Measurements from ENCODE around the gene ATP2B2. TPM values are rescaled to one million over a fixed set of nuclear protein-coding genes. Genes with fewer than 3 reads are reported as not detected.

The ATP2B2 gene
- total and polyA plus RNA-seq, 8 donors = 0.11 to 0.75 (median 0.21) TPM

DNA sequence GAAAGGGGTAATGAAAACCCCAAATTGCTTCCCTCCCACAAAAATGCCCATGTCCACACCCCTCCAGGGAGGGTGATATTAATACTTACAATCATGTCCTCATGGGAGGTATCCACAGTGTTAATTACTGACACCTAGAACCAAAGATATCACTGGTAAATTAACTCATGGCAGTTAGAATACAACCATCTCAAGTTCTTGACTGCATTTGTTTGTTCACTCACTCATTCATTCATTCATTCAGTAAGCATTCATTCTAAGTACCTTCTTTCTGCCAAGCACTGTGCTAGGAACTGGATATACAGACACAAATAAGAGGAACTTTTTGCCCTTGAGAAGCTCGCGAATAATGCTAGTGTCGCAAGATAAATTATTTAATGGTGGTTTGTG lies 187.4 kb downstream of the ATP2B2 start:
- H3K4me3 ChIP-seq = no peak overlapping the region
- peaks cover 0 to 30% (median 11%) of the 10 kb centered on the region in 3 donors for H3K36me3 ChIP-seq
- DNase-seq (no peak), FAIRE-seq (no peak), ATAC-seq (no peak)
- no peaks in the 10 kb centered on the region for H3K27me3 ChIP-seq
- no peak overlapping the region for H3K27ac ChIP-seq
- H3K4me1 ChIP-seq = no peaks in the 10 kb centered on the region
- WGBS, 2 donors = 59 to 63% methylated on average over 3 of the region's 3 CpGs
- H3K9me3 ChIP-seq = no peaks in the 10 kb centered on the region
- intact Hi-C loops (cut with DNase I) = no loop called here
- TF ChIP-seq, protein P1, sequence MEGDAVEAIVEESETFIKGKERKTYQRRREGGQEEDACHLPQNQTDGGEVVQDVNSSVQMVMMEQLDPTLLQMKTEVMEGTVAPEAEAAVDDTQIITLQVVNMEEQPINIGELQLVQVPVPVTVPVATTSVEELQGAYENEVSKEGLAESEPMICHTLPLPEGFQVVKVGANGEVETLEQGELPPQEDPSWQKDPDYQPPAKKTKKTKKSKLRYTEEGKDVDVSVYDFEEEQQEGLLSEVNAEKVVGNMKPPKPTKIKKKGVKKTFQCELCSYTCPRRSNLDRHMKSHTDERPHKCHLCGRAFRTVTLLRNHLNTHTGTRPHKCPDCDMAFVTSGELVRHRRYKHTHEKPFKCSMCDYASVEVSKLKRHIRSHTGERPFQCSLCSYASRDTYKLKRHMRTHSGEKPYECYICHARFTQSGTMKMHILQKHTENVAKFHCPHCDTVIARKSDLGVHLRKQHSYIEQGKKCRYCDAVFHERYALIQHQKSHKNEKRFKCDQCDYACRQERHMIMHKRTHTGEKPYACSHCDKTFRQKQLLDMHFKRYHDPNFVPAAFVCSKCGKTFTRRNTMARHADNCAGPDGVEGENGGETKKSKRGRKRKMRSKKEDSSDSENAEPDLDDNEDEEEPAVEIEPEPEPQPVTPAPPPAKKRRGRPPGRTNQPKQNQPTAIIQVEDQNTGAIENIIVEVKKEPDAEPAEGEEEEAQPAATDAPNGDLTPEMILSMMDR (IDR thresholded peaks at IDR 0.05) = no peak

DNA sequence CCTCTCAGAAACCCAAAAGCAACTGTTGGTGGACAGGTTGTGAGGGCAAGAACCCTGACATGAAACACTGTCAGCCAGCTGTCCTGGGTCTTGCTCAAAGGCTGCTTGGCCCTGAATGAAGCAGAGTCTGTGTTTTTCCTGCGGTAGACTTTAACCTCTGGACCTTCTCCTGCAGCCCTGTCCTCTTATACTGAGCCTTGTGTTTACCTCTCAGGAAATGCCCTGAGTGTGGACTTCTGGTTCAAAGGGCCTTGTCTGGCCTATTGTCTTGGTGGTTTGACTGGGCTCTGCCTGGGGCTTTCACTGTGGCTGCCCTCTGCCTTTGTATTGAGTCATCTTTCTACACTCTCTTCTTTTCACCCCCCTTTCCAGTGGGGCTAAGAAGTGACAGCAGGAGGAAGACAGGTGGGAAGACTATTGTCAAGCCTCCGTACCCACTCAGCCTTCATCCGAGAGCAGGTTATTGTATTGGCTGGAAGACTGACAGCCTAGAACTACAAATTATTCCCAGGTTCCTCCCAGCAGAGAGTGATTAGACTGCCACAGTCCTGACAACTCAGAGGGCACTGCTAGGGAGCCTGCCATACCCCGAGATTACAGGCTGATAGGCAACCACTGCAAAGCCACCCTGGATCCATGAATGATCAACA lies 187.9 kb downstream of the ATP2B2 start:
- TF ChIP-seq, protein P1 (IDR thresholded peaks at IDR 0.05) = no peak
- Histone ChIP-seq H3K27me3 (no peaks in the 10 kb centered on the region), H3K4me3 (no peak overlapping the region), H3K4me1 (no peaks in the 10 kb centered on the region), H3K9me3 (no peaks in the 10 kb centered on the region), H3K27ac (no peak overlapping the region), H3K36me3 (peaks cover 0 to 35% (median 14%) of the 10 kb centered on the region in 3 donors)
- DNase-seq (no peak), FAIRE-seq (no peak), ATAC-seq (no peak)
- intact Hi-C loops (cut with DNase I) = no loop called here
- 78 to 84% methylated on average over 4 of the region's 4 CpGs for WGBS, 2 donors

DNA sequence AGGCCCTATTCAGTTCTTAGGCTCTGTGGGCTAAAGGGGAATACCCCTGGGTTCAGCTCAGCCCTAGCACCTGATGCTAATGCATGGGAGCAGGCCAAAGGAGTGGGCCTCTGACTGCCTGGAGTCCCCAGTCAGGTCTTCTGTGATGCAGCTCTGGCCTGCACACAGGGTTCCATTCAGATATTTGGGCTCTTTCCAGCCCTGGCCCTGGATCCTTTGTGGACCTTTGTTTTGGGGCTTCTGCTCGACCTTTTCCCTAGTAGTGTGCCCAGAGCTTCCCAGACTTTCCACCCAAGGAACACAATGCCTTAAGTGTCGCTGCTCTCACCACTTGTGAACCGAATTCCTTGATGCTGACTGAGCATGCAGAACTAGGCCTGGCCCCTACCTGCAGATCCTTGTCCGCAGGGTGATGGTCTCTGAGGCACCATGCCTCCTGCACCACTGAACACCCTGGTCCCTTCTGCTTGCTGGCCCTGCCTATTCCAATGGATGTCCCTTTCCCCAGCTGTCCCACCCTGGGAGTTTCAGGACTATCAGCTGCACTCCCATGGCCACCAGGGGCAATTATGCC lies 189.5 kb downstream of the ATP2B2 start:
- 90 to 92% methylated on average over 4 of the region's 4 CpGs for whole genome bisulfite sequencing, 2 donors
- ATAC-seq (no peak), DNase-seq (no peak), FAIRE-seq (no peak)
- Histone ChIP-seq H3K27ac (no peak overlapping the region), H3K4me1 (no peaks in the 10 kb centered on the region), H3K36me3 (peaks cover 0 to 49% (median 29%) of the 10 kb centered on the region in 3 donors), H3K9me3 (no peaks in the 10 kb centered on the region), H3K4me3 (no peak overlapping the region), H3K27me3 (no peaks in the 10 kb centered on the region)
- intact Hi-C loops (cut with DNase I) = no loop called here
- TF ChIP-seq, protein P1 (IDR thresholded peaks at IDR 0.05) = no peak

DNA sequence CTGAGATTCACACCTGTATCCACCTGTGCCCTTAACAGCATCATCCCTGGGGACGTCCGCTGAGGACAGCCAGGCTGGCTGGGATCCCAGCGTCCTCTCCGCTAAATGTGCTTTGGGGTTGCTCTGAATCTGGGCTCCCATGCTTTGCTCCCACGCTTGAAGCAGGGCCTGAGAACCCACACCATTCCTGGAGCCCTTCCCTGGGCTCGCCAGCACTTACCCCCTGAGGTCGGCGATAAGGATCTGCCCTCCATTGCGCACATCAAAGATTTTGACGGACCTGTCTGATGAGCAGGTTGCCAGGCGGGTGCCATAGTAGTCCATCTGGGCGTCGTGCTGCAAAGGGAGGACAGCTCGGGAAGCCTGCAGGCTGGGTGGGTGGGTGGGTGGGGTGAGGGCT lies 190.3 kb downstream of the ATP2B2 start:
- DNase-seq (no peak), FAIRE-seq (no peak), ATAC-seq (no peak)
- no peaks in the 10 kb centered on the region for H3K4me1 ChIP-seq
- intact Hi-C loops (cut with DNase I) = no loop called here
- H3K27me3 ChIP-seq = no peaks in the 10 kb centered on the region
- peaks cover 0 to 54% (median 35%) of the 10 kb centered on the region in 3 donors for H3K36me3 ChIP-seq
- H3K4me3 ChIP-seq = no peak overlapping the region
- H3K9me3 ChIP-seq = no peaks in the 10 kb centered on the region
- 86 to 88% methylated on average over 14 of the region's 14 CpGs for WGBS, 2 donors
- TF ChIP-seq, protein P1 (IDR thresholded peaks at IDR 0.05) = no peak
- no peak overlapping the region for H3K27ac ChIP-seq

DNA sequence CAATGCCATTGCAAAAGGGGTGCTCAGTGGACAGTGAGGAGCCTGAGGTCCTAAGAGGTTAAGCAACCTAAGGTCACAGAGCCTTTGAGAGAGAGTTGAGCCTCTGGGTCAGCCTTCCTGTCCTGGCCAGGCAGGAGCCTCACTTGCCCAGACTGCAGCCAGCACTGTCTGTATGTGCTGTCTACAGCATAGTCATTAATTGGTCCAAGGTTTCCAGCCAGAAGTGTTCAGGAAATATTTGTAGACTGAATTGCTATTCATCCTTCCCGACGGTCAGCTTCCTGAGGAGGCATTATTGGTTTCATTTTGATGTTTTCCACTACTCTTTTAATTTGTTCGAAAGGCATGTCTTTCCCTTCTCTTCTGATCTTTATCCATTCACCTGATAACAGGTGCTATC lies 192.5 kb downstream of the ATP2B2 start:
- no peaks in the 10 kb centered on the region for H3K9me3 ChIP-seq
- WGBS, 2 donors = 66% methylated on average over 3 of the region's 3 CpGs
- DNase-seq (no peak), FAIRE-seq (no peak), ATAC-seq (no peak)
- H3K4me3 ChIP-seq = no peak overlapping the region
- H3K4me1 ChIP-seq = no peaks in the 10 kb centered on the region
- no peak overlapping the region for H3K27ac ChIP-seq
- TF ChIP-seq, protein P1 (IDR thresholded peaks at IDR 0.05) = no peak
- intact Hi-C loops (cut with DNase I) = no loop called here
- no peaks in the 10 kb centered on the region for H3K27me3 ChIP-seq
- peaks cover 0 to 67% (median 39%) of the 10 kb centered on the region in 3 donors for H3K36me3 ChIP-seq

Data from pancreas (tissue), 10 donors.